Natural killer cell (primary cell): Measurements from ENCODE around the gene CDKN1C. TPM values are rescaled to one million over a fixed set of nuclear protein-coding genes. Genes with fewer than 3 reads are reported as not detected.

Experiments
- ATAC-seq, 3 donors: fragments of 150-1000 bp in 2 of 3; fragments of 200-7000 bp in 1 of 3; cut with Tn5 transposase; 1 replicate in 1 of 3; 2 replicates in 2 of 3; pipeline ENCODE4 v1.10.0; 2021; ENCODE audit warnings: mild to moderate bottlenecking in 2 of 3, moderate library complexity in 2 of 3
- DNase-seq, 2 donors: peaks; one replicate each; pipeline versions ENCODE4 v3.0.0 to v3.0.0-alpha.2; 2013 to 2021; ENCODE audit warnings: mixed read lengths in 1 of 2
- H3K27ac ChIP-seq: one replicate; pipeline ENCODE4 v1.5.1; 2013; ENCODE audit warnings: mild to moderate bottlenecking, low read length
- H3K27me3 ChIP-seq: one replicate; pipeline ENCODE4 v1.6.1; 2013; ENCODE audit warnings: low read length; ENCODE audit not compliant: control insufficient read depth, insufficient read depth
- H3K36me3 ChIP-seq: one replicate; pipeline ENCODE4 v1.6.1; 2013; ENCODE audit warnings: low read length; ENCODE audit not compliant: control insufficient read depth, insufficient read depth
- H3K4me1 ChIP-seq: one replicate; pipeline ENCODE4 v1.6.1; 2013; ENCODE audit warnings: low read length; ENCODE audit not compliant: control insufficient read depth, insufficient read depth
- H3K4me3 ChIP-seq: one replicate; pipeline ENCODE4 v1.5.1; 2013; ENCODE audit warnings: low read length
- H3K9me3 ChIP-seq: one replicate; pipeline ENCODE4 v1.6.1; 2013; ENCODE audit warnings: low read length; ENCODE audit not compliant: control insufficient read depth, insufficient read depth
- H3K27ac Mint-ChIP-seq, 2 donors: one replicate each; pipeline ENCODE4 v1.8.0; 2022; ENCODE audit warnings: mild to moderate bottlenecking in 2 of 2, mixed read lengths in 2 of 2, moderate library complexity in 1 of 2
- H3K27me3 Mint-ChIP-seq, 2 donors: one replicate each; pipeline ENCODE4 v1.8.0; 2022; ENCODE audit warnings: low read depth in 2 of 2, mixed read lengths in 2 of 2
- H3K36me3 Mint-ChIP-seq: one replicate; pipeline ENCODE4 v1.8.0; 2022; ENCODE audit warnings: mixed read lengths
- H3K4me1 Mint-ChIP-seq, 2 donors: one replicate each; pipeline ENCODE4 v1.8.0; 2022; ENCODE audit warnings: mixed read lengths in 2 of 2
- H3K4me3 Mint-ChIP-seq: one replicate; pipeline ENCODE4 v1.8.0; 2022; ENCODE audit warnings: mild to moderate bottlenecking, moderate library complexity, mixed read lengths
- H3K9me3 Mint-ChIP-seq, 2 donors: one replicate each; pipeline ENCODE4 v1.8.0; 2022; ENCODE audit warnings: mixed read lengths in 2 of 2
- WGBS: methylation state at CpG from one replicate; pipeline ENCODE4 v1.1.7; 2013; ENCODE audit warnings: missing lambda C conversion rate; ENCODE audit not compliant: insufficient coverage; 5-methylcytosine and 5-hydroxymethylcytosine counted together
- intact Hi-C: fragments of 100-400 bp; cut with micrococcal nuclease; formaldehyde crosslinking; loops from one replicate; pipeline ENCODE4 v1.14.2; 2022
- total RNA-seq, 4 donors: library from RNA; stranded (reverse); fragments of 120-200 nt in 1 of 4; gene quantifications; one replicate each; pipeline versions ENCODE4 v1.2.3 to v1.2.4, GENCODE V29; 2013 to 2022
- TF ChIP-seq, protein P1 (sequence below): fragments of 200-600 bp; IDR thresholded peaks from one replicate; pipeline ENCODE4 v1.8.0; 2022; ENCODE audit warnings: antibody characterized with exemption

The CDKN1C gene
- total RNA-seq, 3 donors from 2014 or later (not counting 1 experiment from before 2014, with no cell fraction given) = 2.6 to 27.9 (median 6.3) TPM

DNA sequence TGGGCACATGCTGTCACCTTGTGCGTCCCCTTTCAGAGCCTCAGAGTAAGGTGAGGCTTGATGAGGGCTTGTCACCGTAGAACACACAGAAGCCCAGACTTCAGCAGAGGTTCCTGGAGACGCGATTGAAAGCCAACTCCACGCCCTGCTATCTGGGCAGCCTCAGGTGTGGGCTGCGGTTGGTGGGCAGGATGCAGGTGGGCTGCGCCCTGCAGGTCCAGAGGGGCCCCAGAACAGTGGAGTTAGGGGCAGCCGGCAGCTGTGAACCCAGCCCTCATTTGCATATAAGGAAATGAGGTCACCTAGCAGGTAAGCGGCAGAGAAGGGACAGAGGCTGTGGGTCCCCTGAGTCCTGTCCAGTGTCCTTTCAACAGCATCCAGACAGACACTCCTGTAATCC is 28.2 kb upstream of the CDKN1C start:
- Mint-ChIP-seq H3K27me3 (no peaks in the 10 kb centered on the region), H3K36me3 (no peaks in the 10 kb centered on the region), H3K4me1 (peaks cover 10 to 21% of the 10 kb centered on the region in 2 donors), H3K9me3 (no peaks in the 10 kb centered on the region), H3K27ac (peak overlapping the region in 1 of 2 donors; percentile 42), H3K4me3 (no peak overlapping the region)
- 33% methylated on average over 9 of the region's 9 CpGs for WGBS
- no peaks in the 10 kb centered on the region for H3K36me3 ChIP-seq
- no peaks in the 10 kb centered on the region for H3K27me3 ChIP-seq
- intact Hi-C loops = no loop called here
- TF ChIP-seq, protein P1, sequence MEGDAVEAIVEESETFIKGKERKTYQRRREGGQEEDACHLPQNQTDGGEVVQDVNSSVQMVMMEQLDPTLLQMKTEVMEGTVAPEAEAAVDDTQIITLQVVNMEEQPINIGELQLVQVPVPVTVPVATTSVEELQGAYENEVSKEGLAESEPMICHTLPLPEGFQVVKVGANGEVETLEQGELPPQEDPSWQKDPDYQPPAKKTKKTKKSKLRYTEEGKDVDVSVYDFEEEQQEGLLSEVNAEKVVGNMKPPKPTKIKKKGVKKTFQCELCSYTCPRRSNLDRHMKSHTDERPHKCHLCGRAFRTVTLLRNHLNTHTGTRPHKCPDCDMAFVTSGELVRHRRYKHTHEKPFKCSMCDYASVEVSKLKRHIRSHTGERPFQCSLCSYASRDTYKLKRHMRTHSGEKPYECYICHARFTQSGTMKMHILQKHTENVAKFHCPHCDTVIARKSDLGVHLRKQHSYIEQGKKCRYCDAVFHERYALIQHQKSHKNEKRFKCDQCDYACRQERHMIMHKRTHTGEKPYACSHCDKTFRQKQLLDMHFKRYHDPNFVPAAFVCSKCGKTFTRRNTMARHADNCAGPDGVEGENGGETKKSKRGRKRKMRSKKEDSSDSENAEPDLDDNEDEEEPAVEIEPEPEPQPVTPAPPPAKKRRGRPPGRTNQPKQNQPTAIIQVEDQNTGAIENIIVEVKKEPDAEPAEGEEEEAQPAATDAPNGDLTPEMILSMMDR = no peak
- no peak for DNase-seq
- ATAC-seq = peak in 1 of 3 donors; percentile 27
- no peak overlapping the region for H3K27ac ChIP-seq
- H3K4me1 ChIP-seq = peaks cover 16% of the 10 kb centered on the region
- no peaks in the 10 kb centered on the region for H3K9me3 ChIP-seq
- H3K4me3 ChIP-seq = no peak overlapping the region

DNA sequence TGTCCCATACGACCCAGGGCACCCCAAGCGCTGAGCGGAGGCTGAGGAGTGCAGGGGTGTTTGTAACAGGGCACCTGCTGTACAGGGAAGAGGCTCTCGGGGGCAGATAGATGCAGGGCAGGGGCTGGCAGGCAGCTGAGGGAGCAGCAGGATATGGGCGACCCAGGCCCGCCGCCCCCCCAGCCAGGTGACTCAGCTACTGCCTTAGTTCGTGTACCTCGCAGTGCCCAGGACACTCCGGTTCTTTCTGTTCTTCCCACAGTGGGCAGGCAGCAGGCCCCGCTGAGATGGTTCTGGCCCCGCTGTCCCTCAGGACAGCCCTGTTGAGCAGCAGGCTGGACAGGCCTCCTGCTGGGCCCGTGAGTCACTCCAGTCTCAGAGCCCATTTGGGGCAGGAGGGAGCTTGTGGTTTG is 27.4 kb upstream of the CDKN1C start:
- 76% methylated on average over 13 of the region's 13 CpGs for WGBS
- no peak overlapping the region for H3K27ac ChIP-seq
- Mint-ChIP-seq H3K27me3 (no peaks in the 10 kb centered on the region), H3K4me1 (peaks cover 10 to 21% of the 10 kb centered on the region in 2 donors), H3K4me3 (no peak overlapping the region), H3K36me3 (no peaks in the 10 kb centered on the region), H3K27ac (no peak overlapping the region), H3K9me3 (no peaks in the 10 kb centered on the region)
- no peak overlapping the region for H3K4me3 ChIP-seq
- no peaks in the 10 kb centered on the region for H3K36me3 ChIP-seq
- no peaks in the 10 kb centered on the region for H3K27me3 ChIP-seq
- intact Hi-C loops = no loop called here
- no peaks in the 10 kb centered on the region for H3K9me3 ChIP-seq
- TF ChIP-seq, protein P1 = no peak
- DNase-seq = no peak
- peaks cover 16% of the 10 kb centered on the region for H3K4me1 ChIP-seq
- no peak for ATAC-seq

DNA sequence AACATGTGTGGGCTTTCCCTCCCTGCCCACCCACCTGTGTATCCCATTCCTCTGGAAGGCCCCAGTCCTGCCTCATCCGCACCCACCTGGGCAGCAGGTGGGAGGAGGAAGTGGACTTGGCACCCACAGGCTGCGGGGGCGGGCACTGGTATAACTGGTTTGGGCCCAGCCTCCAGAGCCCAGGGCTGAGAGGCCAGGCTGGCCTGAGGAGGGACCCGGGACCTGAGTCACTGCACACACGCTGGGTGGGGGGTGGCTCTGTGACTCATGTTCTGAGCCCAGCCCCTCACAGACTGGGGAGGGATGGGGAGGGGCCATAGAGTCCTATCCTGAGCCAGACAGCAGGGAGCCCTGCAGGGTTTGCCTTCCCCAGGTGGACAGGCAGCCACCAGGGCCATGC is 26.9 kb upstream of the CDKN1C start:
- ATAC-seq = peak in 1 of 3 donors; percentile 48

More for the DNA sequence above, 26.9 kb upstream of the CDKN1C start:
- Histone ChIP-seq H3K36me3 (no peaks in the 10 kb centered on the region), H3K4me1 (peaks cover 16% of the 10 kb centered on the region), H3K4me3 (no peak overlapping the region), H3K9me3 (no peaks in the 10 kb centered on the region), H3K27ac (no peak overlapping the region), H3K27me3 (no peaks in the 10 kb centered on the region)
- Mint-ChIP-seq H3K27me3 (no peaks in the 10 kb centered on the region), H3K9me3 (no peaks in the 10 kb centered on the region), H3K27ac (no peak overlapping the region), H3K4me1 (peaks cover 10 to 21% of the 10 kb centered on the region in 2 donors), H3K36me3 (no peaks in the 10 kb centered on the region), H3K4me3 (no peak overlapping the region)
- no peak for DNase-seq
- 69% methylated on average over 5 of the region's 5 CpGs for WGBS
- intact Hi-C loops = no loop called here
- TF ChIP-seq, protein P1 = no peak
